Lower leg skin (tissue), 4 donors: Measurements from ENCODE around the gene GLT6D1. TPM values are rescaled to one million over a fixed set of nuclear protein-coding genes. Genes with fewer than 3 reads are reported as not detected.

Experiments
- DNase-seq, 2 donors: peaks; one replicate each; pipeline ENCODE4 v3.0.0-alpha.2; 2019; ENCODE audit warnings: low spot score in 2 of 2
- H3K4me3 ChIP-seq: fragments of 200-600 bp; sonication (generic); 2 replicates; pipeline ENCODE4 v1.5.1; 2017; ENCODE audit warnings: mild to moderate bottlenecking, low read depth; ENCODE audit not compliant: poor library complexity, severe bottlenecking
- POLR2A ChIP-seq, 2 donors: fragments of 450-650 bp; IDR thresholded peaks; one replicate each; pipeline ENCODE4 v1.6.1; 2016 to 2017; ENCODE audit warnings: antibody characterized with exemption in 2 of 2, mild to moderate bottlenecking in 1 of 2, moderate library complexity in 1 of 2
- WGBS, 2 donors: methylation state at CpG; one replicate each; pipeline ENCODE4 v1.1.5; 2018; 5-methylcytosine and 5-hydroxymethylcytosine counted together
- intact Hi-C: fragments of 100-400 bp; cut with DNase I; formaldehyde crosslinking; loops from one replicate; pipeline ENCODE4 v1.15.0; 2023; ENCODE audit warnings: low total_unique reads
- total RNA-seq, 4 donors: library from RNA; depleted of rRNA; stranded (reverse); fragments of >200 nt; gene quantifications; one replicate each; pipeline ENCODE4 v1.1.0, GENCODE V29; 2016
- TF ChIP-seq, protein P1 (sequence below), 3 donors: fragments of 450-650 bp; IDR thresholded peaks; one replicate each; pipeline ENCODE4 v1.5.1; 2016; ENCODE audit warnings: antibody characterized with exemption in 3 of 3, mild to moderate bottlenecking in 3 of 3, moderate library complexity in 2 of 3

GLT6D1 gene
- total RNA-seq, 4 donors from 2014 or later = not detected

- DNase-seq = no peak
- 71 to 75% methylated on average over 16 of the region's 16 CpGs for WGBS, 2 donors
- TF ChIP-seq, protein P1, sequence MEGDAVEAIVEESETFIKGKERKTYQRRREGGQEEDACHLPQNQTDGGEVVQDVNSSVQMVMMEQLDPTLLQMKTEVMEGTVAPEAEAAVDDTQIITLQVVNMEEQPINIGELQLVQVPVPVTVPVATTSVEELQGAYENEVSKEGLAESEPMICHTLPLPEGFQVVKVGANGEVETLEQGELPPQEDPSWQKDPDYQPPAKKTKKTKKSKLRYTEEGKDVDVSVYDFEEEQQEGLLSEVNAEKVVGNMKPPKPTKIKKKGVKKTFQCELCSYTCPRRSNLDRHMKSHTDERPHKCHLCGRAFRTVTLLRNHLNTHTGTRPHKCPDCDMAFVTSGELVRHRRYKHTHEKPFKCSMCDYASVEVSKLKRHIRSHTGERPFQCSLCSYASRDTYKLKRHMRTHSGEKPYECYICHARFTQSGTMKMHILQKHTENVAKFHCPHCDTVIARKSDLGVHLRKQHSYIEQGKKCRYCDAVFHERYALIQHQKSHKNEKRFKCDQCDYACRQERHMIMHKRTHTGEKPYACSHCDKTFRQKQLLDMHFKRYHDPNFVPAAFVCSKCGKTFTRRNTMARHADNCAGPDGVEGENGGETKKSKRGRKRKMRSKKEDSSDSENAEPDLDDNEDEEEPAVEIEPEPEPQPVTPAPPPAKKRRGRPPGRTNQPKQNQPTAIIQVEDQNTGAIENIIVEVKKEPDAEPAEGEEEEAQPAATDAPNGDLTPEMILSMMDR (IDR thresholded peaks at IDR 0.05) = no peak
- TF ChIP-seq POLR2A (IDR thresholded peaks at IDR 0.05) = no peak
- H3K4me3 ChIP-seq = no peak overlapping the region
- intact Hi-C loops = no loop called here
Measured at GRCh38 chr9:135680056-135680455, 40.7 kb upstream of the GLT6D1 start.

- WGBS, 2 donors = 84 to 89% methylated on average over 20 of the region's 20 CpGs
- H3K4me3 ChIP-seq = no peak overlapping the region
- intact Hi-C loops = no loop called here
- DNase-seq = no peak
- TF ChIP-seq POLR2A (IDR thresholded peaks at IDR 0.05) = no peak
- TF ChIP-seq, protein P1 (IDR thresholded peaks at IDR 0.05) = no peak
Measured at GRCh38 chr9:135678236-135679017, 39.1 kb upstream of the GLT6D1 start.

GRCh38 chr9:135677641-135678168, 38.4 kb upstream of the GLT6D1 start:
- TF ChIP-seq POLR2A (IDR thresholded peaks at IDR 0.05) = no peak
- TF ChIP-seq, protein P1 (IDR thresholded peaks at IDR 0.05) = no peak
- no peak for DNase-seq
- 81 to 83% methylated on average over 13 to 22 of the region's 22 CpGs for WGBS, 2 donors
- intact Hi-C loops = no loop called here
- H3K4me3 ChIP-seq = no peak overlapping the region

GRCh38 chr9:135676891-135677290, 37.6 kb upstream of the GLT6D1 start:
- DNase-seq = no peak
- H3K4me3 ChIP-seq = no peak overlapping the region
- intact Hi-C loops = no loop called here
- whole genome bisulfite sequencing, 2 donors = 84 to 87% methylated on average over 13 of the region's 13 CpGs
- TF ChIP-seq, protein P1 (IDR thresholded peaks at IDR 0.05) = no peak
- no peak for TF ChIP-seq POLR2A (IDR thresholded peaks at IDR 0.05)

DNA sequence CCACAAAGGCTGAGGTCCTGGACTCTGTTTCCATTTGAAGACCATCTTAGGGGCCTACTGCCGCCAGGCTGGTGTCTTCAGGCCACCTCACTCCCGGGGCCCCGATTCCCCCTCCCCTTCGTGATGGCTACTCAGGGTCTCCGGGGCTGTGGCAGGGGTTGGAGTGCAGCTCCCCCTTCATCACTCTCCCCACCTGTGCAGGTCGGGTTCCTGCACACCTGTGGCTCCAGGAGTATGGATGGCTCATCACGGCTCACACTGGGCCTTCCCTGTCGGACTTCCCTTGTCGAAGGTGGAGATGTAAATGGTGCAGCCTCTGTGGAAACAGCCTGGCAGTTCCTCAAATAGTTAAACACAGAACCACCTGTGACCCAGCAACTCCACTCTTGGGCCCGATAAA, 35.6 kb upstream of the GLT6D1 start:
- WGBS, 2 donors = 78 to 86% methylated on average over 8 to 10 of the region's 10 CpGs
- no peak overlapping the region for H3K4me3 ChIP-seq
- intact Hi-C loops = no loop called here
- TF ChIP-seq, protein P1 (IDR thresholded peaks at IDR 0.05) = no peak
- TF ChIP-seq POLR2A (IDR thresholded peaks at IDR 0.05) = no peak
- DNase-seq = no peak
